ENCODE results near the gene TAMALIN.

The TAMALIN gene

DNA sequence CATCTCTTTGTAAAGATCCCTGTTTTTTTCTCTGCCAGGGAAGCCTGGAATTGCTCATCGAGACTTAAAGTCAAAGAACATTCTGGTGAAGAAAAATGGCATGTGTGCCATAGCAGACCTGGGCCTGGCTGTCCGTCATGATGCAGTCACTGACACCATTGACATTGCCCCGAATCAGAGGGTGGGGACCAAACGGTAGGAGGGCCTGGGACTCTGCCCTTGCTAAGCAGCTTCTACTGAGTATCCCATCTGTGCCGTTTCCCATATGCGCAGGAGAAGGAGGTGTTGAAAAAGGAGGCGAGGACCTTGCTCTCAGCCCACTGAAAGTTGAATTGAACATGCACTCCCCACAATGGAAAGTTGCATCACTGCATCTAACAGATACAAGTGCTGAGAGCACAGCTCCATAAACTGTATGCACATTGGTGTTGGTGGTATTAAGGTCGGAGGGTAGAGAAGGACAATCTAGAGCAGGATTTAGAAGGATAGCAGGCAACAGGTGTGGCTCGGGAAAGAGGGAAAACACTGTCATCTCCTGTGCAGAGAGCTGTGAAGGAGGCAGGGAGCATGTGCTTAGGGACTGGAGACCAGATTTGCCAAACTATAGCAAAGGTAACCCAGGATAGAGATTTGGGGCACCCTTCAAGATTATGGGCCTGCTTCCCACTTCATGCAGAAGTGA is 21.5 kb upstream of the TAMALIN start:
- no peak for DNase-seq

DNA sequence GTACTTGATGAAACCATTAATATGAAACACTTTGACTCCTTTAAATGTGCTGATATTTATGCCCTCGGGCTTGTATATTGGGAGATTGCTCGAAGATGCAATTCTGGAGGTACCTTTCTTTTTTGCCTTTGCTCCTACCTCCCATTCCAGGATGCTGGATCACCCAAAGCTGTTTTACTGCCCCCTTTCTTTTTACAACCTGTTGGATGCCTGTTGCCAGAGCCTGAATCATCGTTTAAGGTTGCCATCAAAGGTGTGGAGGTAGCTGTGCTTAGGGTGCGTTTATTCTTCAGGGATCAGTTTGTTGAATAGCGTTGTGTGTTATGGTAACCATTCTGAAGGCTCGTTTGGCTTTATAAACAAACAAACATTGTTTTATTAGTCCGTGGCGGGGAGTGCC is 19.9 kb upstream of the TAMALIN start:
- DNase-seq = no peak

DNA sequence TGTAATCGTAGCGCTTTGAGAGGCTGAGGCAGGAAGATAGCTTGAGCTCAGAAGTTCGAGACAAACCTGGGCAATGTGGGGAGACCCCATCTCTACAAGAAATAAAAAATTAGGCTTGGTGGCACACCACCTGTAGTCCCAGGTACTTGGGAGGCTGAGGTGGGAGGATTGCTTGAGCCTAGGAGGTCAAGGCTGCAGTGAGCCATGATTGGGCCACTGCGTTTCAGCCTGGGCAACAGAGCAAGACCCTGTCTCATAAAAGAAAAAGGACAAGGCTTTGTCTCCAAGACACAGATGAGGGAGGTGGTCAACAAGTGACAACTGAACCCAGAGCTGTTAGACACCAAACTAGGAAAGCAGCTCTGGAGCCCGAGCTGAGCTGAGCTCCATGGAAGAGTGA is 14.5 kb upstream of the TAMALIN start:
- no peak for DNase-seq

DNA sequence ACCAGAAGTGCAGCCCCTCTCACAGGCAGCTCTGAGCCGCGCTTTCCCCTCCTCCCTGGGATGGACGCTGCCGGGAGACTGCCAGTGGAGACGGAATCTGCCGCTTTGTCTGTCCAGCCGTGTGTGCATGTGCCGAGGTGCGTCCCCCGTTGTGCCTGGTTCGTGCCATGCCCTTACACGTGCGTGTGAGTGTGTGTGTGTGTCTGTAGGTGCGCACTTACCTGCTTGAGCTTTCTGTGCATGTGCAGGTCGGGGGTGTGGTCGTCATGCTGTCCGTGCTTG is 12.3 kb upstream of the TAMALIN start:
- DNase-seq = no peak

DNA sequence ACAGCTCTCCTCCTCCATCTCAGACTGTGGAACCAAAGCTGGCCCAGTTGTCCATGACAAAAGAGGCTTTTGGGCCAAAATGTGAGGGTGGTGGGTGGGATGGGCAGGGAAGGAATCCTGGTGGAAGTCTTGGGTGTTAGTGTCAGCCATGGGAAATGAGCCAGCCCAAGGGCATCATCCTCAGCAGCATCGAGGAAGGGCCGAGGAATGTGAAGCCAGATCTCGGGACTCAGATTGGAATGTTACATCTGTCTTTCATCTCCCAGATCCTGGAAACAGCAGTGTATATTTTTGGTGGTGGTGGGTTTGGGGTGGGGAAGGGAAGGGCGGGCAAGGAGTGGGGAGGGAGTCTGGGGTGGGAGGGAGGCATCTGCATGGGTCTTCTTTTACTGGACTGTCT is 11.8 kb upstream of the TAMALIN start:
- DNase-seq = no peak

DNA sequence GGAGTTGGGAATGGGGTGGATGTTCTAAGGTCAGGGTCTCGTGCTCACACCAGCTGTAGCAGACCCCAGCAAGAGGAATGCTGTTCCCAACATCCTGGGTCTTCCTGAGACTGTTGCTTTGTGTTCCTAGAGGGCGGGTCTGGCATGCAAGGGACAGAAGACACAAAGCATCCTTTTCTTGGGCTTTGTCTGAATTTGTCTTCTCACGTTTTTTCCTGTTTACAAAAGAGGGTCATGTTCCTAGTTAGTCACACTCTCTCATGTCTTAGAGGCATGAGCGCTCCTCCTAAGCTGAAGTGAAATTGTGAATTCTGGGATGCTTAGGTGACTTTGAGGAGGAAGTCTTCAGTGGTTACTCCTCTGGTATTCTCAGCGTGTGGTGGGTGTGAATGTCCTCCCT is 9.6 kb upstream of the TAMALIN start:
- no peak for DNase-seq

DNA sequence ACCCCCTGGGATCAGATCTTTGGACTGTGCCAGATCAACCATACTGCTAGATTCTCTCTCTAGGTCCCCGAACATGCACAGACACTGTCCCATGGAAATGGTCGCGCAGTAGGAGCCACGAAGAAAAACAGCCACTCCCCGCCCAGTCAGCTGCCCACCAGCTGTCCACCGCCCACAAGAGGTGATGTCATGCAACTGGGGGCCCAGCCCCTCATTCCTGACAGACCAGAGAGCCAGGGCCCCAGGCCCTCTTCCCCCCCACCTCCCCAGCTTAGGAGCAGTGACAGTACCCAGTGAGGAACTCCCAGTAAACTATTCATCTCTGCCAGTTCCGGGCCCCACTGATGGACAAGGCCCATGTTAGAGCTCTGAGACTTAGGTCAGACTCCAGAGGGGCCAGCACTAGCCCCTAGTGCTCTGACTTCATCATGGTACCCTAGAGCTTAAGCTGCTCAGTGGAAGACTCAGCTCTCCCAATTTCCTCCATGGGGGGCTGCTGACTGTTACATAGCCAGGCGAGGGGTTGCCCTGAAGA is 3.7 kb upstream of the TAMALIN start:
- no peak for DNase-seq

DNA sequence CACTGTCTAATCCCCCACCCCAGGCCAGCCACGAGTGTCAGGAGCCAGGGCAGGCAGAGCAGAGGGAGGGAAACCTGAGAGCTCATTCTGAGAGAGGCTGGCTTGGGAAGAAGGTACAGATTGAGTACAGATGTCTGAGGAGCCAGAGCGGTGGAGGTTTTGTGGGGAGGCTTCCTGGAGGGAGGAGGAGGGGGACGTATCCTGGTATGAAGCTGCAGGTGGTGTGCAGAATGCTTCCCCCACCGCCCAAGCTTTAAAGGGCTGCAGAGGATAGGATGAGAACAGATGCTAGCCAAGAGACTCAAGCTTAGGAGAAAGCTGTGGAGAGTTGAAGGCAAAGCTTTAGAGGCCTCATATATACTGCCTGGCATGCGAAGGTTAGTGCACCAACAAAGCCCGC is 3.2 kb upstream of the TAMALIN start:
- no peak for DNase-seq

DNA sequence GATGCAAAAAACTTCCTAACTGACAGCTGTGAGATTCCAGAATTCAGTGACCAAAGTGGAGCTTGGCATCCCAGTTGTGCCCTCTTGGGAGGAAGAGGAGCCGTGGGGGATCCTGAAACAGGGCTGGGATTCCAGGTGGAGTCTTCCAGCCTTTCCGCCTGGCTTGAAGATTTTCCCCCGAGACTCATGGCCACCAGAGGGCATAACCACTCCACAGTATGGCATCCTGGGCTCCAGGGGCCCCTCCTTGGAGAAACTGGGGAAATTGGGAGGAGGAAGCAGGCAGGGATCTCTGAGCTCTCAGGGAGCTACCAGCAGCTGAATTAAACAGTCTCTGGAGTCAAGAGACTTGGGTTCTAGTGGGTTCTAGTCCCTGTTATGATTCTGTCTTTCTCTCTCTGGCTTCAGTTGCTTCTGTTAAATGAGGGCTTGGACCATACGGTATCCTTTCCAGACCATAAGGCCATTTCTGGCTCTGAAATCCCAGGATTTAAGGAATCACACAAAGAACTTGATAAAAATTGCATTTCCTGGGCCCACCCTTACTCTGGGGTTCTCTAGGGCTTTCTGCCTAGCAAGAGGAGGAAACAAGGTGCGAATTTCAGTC is 2.6 kb upstream of the TAMALIN start:
- DNase-seq = no peak

DNA sequence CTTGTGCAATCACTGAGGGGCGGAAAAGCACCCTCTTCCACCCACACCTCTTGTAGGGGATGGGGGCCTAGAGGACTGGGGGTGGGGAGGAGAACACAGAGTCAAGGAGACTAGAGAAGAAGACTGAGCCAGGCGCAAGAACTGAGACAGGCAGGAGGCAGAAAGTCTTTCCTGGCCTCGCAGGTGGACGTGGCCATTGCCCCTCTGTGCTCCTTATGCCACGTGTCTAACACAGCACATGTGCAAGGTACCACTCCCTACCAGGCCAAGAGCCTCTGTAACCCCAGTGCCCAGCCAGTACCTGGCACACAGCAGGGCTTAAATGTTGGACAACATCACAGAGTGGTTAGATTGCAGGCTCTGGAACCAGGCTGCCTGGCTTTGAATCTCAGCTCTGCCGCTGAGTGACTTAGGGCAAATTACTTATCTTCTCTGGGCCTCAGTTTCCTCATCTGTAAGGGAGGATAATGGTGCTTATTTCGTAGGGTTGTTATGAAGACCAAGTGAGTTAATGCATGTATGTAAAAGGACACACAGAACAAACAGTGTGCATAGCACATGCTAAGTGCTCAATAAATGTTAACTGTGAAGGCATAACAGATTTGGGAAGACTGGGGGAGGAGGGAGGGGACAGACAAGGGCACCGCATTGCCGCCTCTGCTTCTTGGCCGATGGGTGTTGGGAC is 1.4 kb upstream of the TAMALIN start:
- DNase-seq = no peak

DNA sequence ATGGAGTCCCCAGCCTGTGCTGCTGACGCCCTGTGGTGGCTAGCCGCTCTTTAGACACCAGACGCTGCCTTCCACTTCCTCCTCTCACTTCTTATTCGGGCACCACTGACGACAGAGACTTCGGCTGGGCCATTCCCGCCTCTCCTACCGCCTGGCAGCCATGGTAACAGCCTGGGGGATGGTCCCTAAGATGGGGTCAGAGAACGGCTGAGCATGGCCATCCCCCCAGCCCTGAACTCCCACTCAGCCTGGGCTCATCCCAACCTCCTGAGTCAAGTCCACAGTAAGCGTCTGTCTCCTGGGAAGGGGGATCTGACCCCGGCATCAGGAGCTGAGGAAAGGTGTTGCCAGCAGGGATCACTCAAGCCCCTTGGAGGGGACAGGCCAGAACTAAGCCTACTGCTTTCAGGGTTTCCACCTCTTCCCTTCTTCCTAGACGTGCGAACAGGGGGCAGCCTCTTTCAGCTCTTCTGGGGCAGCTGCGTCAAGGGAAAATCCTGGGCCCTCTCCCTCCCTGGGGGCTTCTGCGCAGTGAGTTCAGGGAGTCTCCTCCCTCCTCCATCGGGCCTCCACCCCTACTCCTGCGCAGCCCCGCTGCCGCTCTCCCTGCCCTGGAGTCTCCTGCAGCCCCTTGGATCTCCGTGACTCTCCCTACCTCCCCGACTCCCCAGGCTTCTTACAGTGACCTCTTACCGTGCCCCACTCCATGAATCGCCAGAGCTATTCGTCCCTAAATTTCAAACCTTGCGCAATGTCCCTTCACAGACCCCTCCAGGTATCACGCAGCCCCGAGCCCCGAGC is 643 bp upstream of the TAMALIN start:
- no peak for DNase-seq

DNA sequence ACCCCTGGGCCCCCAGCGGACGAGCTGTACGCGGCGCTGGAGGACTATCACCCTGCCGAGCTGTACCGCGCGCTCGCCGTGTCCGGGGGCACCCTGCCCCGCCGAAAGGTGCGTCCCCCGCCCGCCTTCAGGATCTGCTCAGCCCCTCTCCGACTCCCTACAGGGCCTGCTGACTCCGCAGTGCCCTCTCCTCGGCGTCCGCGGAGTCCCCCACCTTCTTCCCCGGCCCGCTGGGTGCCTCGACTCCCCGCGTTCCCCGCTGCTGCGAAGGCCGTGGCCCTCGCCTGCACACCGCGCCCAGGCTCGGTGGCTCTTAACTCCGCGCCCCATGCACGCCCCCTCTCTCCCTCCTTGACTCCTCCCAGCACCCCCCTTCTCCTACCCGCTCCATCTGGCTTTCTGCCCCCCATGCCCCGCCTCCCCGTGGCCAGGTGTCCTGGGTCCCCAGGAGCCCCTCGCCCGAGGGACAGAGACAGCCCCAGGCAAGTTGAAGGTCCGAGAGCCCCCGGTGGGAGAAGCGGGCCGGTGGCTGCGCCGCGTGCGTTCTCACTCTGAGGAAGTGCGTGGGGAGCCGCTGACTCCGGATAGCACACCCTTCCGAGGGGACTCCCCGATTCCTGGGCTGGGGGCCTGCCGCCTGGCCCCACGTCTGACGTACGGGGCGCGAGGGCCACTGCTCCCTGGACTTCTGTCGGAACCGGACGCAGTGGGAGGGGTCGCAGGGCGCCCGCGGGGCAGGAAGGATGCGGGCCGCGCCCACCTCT is 594 bp downstream of the TAMALIN start:
- no peak for DNase-seq

DNA sequence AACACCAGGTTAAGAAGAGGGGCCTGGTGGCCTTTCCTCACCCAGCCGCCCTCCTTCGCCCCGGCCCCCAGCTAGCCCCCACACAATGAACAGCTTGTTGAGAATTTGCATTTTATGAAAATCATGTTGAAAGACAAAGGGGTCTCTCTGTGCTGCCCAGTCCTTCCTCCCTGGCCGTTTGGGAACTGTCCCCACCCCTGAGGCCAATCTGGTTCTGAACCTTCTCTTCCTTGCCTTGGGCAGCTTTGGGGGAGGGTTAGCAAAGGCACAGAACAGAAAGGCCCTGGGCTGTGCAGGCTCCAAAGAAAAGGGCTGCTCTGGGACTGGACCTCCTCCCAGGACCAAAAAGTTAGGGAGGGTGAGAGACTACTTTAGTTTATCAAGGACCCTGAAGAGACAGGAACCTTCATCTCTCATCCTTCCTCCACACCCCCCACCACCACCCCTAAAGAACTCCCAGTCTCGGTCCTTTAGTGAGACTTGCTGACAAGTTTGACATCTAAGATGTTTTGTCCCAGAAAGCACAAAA is 1.3 kb downstream of the TAMALIN start:
- DNase-seq = no peak

DNA sequence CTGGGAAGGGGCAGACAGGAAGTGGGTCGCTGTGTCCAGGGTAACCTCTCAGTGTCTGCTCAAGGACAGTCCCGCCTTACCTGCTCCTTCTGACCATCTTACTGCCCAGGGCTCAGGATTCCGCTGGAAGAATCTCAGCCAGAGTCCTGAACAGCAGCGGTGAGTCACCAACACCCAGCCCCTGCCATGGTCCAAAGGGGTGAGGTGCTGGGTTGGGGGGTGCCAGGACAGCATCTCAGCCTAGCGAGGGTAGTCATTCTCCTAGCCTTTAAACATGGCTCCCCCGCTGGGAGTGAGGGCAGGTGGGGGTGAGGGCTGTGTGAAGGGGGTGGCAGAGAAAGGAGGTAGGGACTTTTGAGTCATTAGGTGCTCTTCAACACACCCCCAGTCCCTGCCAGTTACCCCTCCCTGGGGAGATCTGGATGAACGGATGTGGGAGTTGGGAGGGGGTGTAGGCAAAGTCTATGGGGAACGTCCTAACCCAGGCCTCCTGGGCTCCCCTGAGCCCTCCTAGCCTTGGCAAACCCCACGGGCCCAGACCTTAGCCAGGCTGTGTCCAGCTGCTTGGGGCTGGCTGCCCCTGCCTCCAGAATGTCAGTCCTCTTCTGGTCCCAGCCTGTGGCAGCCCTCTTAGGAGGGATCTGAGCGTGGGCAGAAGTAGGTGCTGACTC is 2.5 kb downstream of the TAMALIN start:
- no peak for DNase-seq

DNA sequence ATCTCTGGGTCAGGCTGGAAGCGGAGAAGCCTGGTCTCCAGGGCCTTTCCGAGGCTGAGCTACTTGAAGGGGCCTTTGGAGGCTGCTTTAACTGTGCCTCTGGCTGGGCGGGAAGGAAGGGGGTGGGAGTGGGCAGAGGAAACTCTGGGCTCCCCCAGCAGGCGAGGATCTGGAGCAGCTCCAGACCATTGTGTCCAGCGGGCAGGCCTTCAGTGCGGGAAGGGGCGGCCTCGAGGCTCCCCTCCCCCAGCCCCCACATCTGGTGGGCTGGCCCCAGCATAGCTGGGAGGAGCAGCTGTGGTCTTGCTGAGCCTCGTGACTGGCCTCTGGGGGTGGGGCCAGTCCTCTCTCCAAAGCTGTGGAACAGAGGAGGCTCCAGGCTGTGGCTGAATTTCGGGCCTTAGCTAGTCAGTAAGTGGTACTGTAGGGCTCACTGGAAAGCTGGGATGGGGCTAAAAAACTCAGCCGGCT is 3.4 kb downstream of the TAMALIN start:
- DNase-seq = no peak

DNA sequence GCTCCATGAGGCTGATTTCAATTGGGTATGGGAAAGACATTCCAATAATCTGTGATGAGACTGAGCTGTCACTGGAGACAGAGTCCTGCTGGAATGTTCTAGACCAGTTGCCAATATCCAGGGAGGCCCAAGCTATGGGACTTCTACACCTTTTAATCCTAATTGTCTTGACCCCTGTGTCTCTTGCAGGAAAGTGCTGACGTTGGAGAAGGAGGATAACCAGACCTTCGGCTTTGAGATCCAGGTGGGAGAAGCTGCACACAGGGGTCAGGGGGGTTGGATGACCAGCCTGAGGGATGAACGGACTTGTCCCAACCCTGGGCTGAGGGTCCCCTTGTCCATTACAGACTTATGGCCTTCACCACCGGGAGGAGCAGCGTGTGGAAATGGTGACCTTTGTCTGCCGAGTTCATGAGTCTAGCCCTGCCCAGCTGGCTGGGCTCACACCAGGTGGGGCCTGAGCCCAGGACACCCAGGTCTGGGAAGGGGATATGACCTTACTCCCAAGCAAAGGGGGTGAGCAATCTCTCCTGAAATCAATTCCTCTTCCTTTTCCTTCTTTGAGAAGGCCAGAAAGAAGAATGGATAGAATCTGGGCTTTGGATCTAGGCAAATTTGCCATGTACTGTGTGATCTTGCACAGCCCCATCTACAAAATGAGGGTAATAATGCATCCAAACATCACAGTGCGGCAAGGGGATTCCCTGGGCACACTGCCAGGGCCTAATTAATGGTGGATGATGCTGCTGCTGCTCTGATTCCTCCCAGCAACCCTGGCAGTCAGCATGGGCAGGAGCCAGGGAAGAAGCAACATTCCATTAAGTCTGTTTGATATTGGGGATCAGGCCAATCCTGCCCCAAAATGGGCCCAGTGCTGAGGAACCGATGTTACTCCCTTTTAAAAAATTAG is 4.2 kb downstream of the TAMALIN start:
- no peak for DNase-seq

DNA sequence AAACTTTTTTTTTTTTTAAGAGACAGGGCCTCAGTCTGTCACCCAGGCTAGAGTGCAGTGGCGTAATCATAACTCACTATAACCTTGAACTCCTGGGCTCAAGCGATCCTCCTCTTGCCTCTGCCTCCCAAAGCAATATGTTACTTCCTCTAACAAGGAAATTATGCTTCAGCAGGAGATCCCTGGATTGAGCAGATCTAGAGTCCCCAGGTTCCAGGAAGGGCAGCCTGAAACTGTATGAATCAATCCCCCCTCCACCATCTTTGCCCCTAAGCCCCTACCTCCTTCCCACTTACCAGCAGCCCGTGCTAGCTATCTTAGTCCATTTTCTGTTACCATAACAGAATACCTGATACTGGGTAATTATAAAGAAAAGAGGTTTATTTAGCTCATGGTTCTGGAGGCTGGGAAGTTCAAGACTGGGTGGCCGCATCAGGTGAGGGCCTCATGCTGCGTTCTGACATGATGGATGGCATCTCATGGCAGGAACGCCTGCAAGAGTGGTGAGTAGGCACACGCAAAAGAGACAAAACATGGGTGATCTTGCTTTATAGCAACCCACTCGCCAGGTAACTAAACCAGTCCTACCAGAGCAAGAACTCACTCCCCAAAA is 5.0 kb downstream of the TAMALIN start:
- no peak for DNase-seq

DNA sequence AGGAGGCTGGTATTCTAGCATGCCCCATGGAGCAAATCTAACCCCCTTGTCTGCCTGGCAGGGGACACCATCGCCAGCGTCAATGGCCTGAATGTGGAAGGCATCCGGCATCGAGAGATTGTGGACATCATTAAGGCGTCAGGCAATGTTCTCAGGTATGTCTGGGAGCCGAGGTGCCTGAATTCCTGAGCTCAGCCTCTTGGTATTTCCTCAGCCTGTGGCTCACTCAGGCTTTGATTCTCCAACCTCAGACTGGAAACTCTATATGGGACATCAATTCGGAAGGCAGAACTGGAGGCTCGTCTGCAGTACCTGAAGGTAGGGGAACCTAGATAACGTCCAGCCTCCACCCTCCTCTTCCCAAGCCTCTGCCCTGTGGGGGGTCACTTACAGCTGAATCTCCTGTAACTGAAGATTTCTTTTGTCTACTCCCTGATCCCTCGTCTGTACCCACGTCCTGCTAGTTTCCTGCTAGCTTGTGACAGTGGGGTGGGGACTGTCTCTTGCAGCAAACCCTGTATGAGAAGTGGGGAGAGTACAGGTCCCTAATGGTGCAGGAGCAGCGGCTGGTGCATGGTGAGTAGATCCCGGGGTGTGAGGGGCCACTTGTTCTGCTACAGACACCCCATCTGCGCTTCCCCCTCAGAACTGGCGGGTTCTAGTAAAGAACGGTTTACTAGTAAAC is 7.0 kb downstream of the TAMALIN start:
- no peak for DNase-seq

Measured in T1000 (cell line).